GF-D8 (cell line): ENCODE data around the gene NPC2.

Experiments
- DNase-seq: peaks from one replicate; lab custom pipeline; 2025; lab: John Stamatoyannopoulos, UW

Gene NPC2

GRCh38 chr14:74503291-74503937 lies 10.3 kb upstream of the NPC2 start:
- no peak for DNase-seq

GRCh38 chr14:74502236-74503019 lies 9.3 kb upstream of the NPC2 start:
- DNase-seq, result no peak

- no peak for DNase-seq
Observed at GRCh38 chr14:74501691-74502090, 8.6 kb upstream of the NPC2 start.

GRCh38 chr14:74501135-74501614 lies 8.1 kb upstream of the NPC2 start:
- no peak for DNase-seq

GRCh38 chr14:74500417-74501134 lies 7.5 kb upstream of the NPC2 start:
- DNase-seq, result no peak

GRCh38 chr14:74495356-74495755 lies 2.3 kb upstream of the NPC2 start:
- no peak for DNase-seq

- peak; percentile 90 for DNase-seq
Observed at GRCh38 chr14:74493343-74494261, 497 bp upstream of the NPC2 start, which contains the start of gene ISCA2. ISCA2 (plus strand) TSS chr14:74493765; CDS start chr14:74493775, 10 bp downstream.

- DNase-seq, result peak; percentile 1
Observed at GRCh38 chr14:74491956-74492775, 939 bp downstream of the NPC2 start.

- no peak for DNase-seq
Observed at GRCh38 chr14:74490486-74490885, 2.6 kb downstream of the NPC2 start.

- no peak for DNase-seq
Observed at GRCh38 chr14:74488786-74489397, 4.2 kb downstream of the NPC2 start.

- DNase-seq, result no peak
Observed at GRCh38 chr14:74486164-74486563, 6.9 kb downstream of the NPC2 start.

GRCh38 chr14:74483321-74483720 lies 9.8 kb downstream of the NPC2 start:
- DNase-seq, result no peak

GRCh38 chr14:74482571-74482970 lies 10.5 kb downstream of the NPC2 start:
- DNase-seq, result no peak

- DNase-seq, result no peak
Observed at GRCh38 chr14:74480046-74480445, 13.1 kb downstream of the NPC2 start.

GRCh38 chr14:74478996-74479635 lies 14.0 kb downstream of the NPC2 start:
- DNase-seq, result no peak

- no peak for DNase-seq
Observed at GRCh38 chr14:74476607-74477006, 16.5 kb downstream of the NPC2 start.

GRCh38 chr14:74476107-74476506 lies 17.0 kb downstream of the NPC2 start:
- no peak for DNase-seq

GRCh38 chr14:74475678-74476077 lies 17.4 kb downstream of the NPC2 start:
- no peak for DNase-seq

GRCh38 chr14:74474376-74474775 lies 18.7 kb downstream of the NPC2 start:
- DNase-seq, result no peak

GRCh38 chr14:74472601-74473000 lies 20.5 kb downstream of the NPC2 start:
- DNase-seq, result no peak
